Activated CD4-positive, alpha-beta memory T cell treated with anti-CD3 and anti-CD28 coated beads, Interleukin-2, amount 10 ng/mL, durations not matched to agents 7 days and 5 days (primary cell): ENCODE measurements around the gene WAS. TPM values are rescaled to one million over a fixed set of nuclear protein-coding genes. Genes with fewer than 3 reads are reported as not detected.
"Not testable (repeated sequence)": the region's sequence is repeated elsewhere in the genome, so short reads cannot be mapped to it uniquely, and the experiment has no call there.

Experiments used
- CTCF ChIA-PET: fragments of 350-600 bp; sonication (Branson Sonifier 250); formaldehyde crosslinking; loops from one replicate; lab custom pipeline; 2021; ENCODE audit warnings: antibody characterized with exemption, inconsistent platforms; lab: Charles Lee
- POLR2A ChIA-PET: fragments of 350-600 bp; sonication (Branson Sonifier 250); formaldehyde crosslinking; loops from one replicate; lab custom pipeline; 2021; ENCODE audit warnings: antibody characterized with exemption; lab: Charles Lee
- DNase-seq: peaks from one replicate; pipeline ENCODE4 v3.0.0-alpha.2; 2020
- H3K27ac Mint-ChIP-seq: one replicate; pipeline ENCODE4 v1.8.0; 2021; ENCODE audit warnings: mild to moderate bottlenecking, mixed read lengths
- H3K27me3 Mint-ChIP-seq: one replicate; pipeline ENCODE4 v1.8.0; 2021; ENCODE audit warnings: mixed read lengths
- H3K36me3 Mint-ChIP-seq: one replicate; pipeline ENCODE4 v1.8.0; 2021; ENCODE audit warnings: low read depth, mixed read lengths
- H3K4me1 Mint-ChIP-seq: one replicate; pipeline ENCODE4 v1.8.0; 2021; ENCODE audit warnings: mixed read lengths
- H3K4me3 Mint-ChIP-seq: one replicate; pipeline ENCODE4 v1.8.0; 2021; ENCODE audit warnings: mild to moderate bottlenecking, mixed read lengths
- H3K9me3 Mint-ChIP-seq: one replicate; pipeline ENCODE4 v1.8.0; 2021; ENCODE audit warnings: mixed read lengths
- total RNA-seq, 2 experiments: library from RNA; stranded (reverse); gene quantifications; one replicate each; pipeline ENCODE4 v1.2.3, GENCODE V29; 2021

The WAS gene
- total RNA-seq, 2 experiments from 2014 or later, result 156 to 157 TPM

DNA sequence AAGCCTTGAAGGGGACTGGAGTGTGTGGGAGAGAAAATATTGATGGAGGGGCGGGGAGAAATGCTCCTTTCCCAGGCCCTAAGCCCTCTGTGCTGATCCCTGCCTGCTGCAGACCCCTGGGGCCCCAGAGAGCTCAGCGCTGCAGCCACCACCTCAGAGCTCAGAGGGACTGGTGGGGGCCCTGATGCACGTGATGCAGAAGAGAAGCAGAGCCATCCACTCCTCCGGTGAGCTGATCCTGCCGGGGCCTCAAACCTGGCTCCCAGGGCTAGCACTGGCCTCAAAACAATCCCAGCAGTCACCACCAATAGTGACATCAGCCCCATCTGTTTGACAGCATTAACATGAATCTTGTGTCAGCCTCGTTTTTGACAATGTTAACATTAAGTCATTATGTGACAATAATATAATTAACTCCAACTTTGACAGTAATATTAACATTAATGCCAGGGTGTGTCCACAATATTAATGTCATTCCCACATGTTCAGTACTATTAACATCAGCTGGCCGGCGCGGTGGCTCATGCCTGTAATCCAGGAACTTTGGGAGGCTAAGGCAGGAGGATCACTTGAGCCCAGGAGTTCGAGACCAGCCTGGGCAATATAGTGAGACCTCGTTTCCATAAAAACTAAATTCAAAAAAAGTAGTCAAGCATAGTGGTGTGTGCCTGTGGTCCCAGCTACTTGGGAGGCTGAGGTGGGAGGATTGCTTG, 5.8 kb downstream of the WAS start:
- peaks cover 37% of the 10 kb centered on the region for H3K4me1 Mint-ChIP-seq
- H3K27ac Mint-ChIP-seq, result no peak overlapping the region
- ChIA-PET CTCF (no interaction called here), POLR2A (no interaction called here)
- no peak for DNase-seq
- H3K9me3 Mint-ChIP-seq, result no peaks in the 10 kb centered on the region
- H3K27me3 Mint-ChIP-seq, result no peaks in the 10 kb centered on the region
- H3K4me3 Mint-ChIP-seq, result no peak overlapping the region
- H3K36me3 Mint-ChIP-seq, result peaks cover 57% of the 10 kb centered on the region

DNA sequence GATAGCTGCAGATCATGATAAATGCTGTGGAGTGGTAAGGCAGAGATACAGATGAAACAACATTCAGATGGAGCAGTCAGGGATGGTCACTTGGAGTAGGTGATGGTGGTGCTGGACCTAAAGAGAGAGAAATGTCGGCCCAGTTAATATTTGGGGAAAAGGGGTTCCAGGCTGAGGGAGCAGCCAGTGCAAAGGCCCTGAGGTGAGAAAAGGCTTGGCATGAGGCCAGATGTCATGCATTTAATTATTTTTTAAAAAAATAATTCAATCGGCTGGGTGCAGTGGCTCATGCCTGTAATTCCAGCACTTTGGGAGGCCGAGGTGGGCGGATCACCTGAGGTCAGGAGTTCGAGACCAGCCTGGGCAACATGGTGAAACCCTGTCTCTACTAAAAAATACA, 8.1 kb downstream of the WAS start:
- H3K4me3 Mint-ChIP-seq, POLR2A ChIA-PET, H3K9me3 Mint-ChIP-seq, DNase-seq, H3K27ac Mint-ChIP-seq, H3K27me3 Mint-ChIP-seq, CTCF ChIA-PET: not testable (repeated sequence)
- H3K4me1 Mint-ChIP-seq, result peaks cover 30% of the 10 kb centered on the region
- peaks cover 35% of the 10 kb centered on the region for H3K36me3 Mint-ChIP-seq

DNA sequence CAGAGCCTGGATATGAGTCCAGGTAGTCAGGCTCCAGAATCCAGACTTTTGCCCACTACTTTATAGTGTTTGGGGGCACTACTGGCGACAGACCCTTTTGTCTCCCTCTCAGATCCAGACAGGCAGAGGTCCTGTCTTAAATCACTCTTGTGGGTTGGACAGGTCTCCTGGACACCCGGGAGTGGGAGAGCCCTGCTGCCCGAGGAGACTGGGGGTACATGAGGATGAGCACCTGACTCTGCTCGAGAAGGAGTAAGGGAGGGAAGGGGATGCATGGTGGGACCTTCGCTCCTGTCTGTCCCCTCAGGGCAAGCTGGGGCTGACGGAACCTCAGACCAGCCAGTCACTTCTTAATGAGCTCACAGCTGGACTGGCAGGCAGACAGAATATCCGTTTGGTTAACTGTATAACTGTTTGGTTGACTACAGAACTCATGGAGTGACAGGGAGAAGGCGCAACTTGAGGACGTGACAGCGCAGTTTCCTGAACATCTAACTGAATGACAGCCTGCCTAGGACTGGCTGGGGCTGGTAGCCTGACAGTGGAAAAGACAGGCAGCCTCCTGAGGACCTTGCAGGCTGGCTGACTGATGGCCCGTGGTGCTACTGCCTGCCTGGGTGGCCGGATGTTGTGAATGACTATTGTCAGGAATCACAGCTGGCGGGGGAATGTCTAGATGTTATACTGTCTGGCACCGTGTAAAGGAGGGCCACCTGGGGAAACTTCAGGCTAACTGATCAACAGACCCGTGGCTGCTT, 11.4 kb downstream of the WAS start:
- ChIA-PET CTCF (interaction anchor here (1.6 to 2.0 kb wide), 2 partner anchors 42 to 47 kb away, joined by 4 to 6 read pairs; no protein-coding TSS in a partner anchor), POLR2A (interaction anchor here (1.2 to 4.5 kb wide), 9 partner anchors 11 to 203 kb away, joined by 4 to 62 read pairs (median 23); partner anchors contain the start of genes HDAC6, PQBP1, RBM3 and TIMM17B)
- Mint-ChIP-seq H3K9me3 (no peaks in the 10 kb centered on the region), H3K4me3 (peak overlapping the region; percentile 90), H3K36me3 (peaks cover 32% of the 10 kb centered on the region), H3K27me3 (no peaks in the 10 kb centered on the region), H3K4me1 (peaks cover 42% of the 10 kb centered on the region), H3K27ac (peak overlapping the region; percentile 97)
- DNase-seq, result no peak

DNA sequence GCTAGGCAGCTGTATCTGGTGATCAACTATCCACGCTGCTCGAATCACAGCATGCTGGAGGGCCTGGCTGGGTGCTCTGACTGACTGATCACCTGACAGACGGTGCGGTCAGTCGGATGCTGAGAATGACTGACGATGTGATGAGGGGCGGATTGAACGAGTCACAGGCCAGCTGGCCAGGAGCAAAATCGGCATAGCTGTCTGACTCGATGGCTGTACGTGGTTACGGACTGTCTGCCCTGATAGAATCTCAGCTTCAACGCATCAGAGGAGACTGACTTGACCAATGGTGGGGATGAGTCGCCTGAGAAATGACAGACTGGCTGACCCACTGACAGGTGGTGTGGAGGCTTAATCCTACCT, 11.9 kb downstream of the WAS start:
- ChIA-PET CTCF (interaction anchor here (1.6 to 2.0 kb wide), 2 partner anchors 42 to 47 kb away, joined by 4 to 6 read pairs; no protein-coding TSS in a partner anchor), POLR2A (interaction anchor here (1.0 to 4.5 kb wide), 12 partner anchors 11 to 221 kb away, joined by 4 to 62 read pairs (median 8); partner anchors contain the start of genes HDAC6, PQBP1, RBM3 and TIMM17B)
- DNase-seq, result no peak

DNA sequence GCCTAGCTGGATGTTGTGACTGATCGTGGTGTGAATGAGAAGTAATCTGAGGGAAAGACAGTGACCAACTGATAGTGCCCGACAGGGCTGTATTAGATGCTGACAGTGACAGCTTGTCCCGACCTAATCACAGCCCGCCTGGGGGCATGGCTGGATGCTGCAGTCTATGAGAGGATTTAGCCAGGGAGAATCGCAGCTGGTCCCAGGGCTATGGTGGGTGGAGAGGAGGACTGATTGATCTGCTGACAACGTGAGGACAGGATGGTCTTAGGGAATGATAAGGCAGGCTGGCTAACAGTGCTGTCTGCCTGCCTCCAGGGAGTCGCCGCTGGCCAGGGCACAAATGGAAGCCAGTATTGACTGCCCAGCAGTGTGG, 12.3 kb downstream of the WAS start:
- Mint-ChIP-seq H3K4me3 (peak overlapping the region; percentile 90), H3K27ac (peak overlapping the region; percentile 97), H3K9me3 (no peaks in the 10 kb centered on the region), H3K36me3 (peaks cover 29% of the 10 kb centered on the region), H3K4me1 (peaks cover 47% of the 10 kb centered on the region), H3K27me3 (no peaks in the 10 kb centered on the region)
- POLR2A ChIA-PET, result interaction anchor here (1.0 to 4.5 kb wide), 13 partner anchors 10 to 221 kb away, joined by 4 to 62 read pairs (median 7); partner anchors contain the start of genes HDAC6, PQBP1, RBM3 and TIMM17B
- CTCF ChIA-PET, result interaction anchor here (0.6 to 2.0 kb wide), 3 partner anchors 41 to 261 kb away, joined by 3 to 6 read pairs (median 4); no protein-coding TSS in a partner anchor
- DNase-seq, result no peak

More for the DNA sequence above, 11.9 kb downstream of the WAS start:
- peaks cover 29% of the 10 kb centered on the region for H3K36me3 Mint-ChIP-seq
- H3K27ac Mint-ChIP-seq, result peak overlapping the region; percentile 97
- H3K27me3 Mint-ChIP-seq, result no peaks in the 10 kb centered on the region
- no peaks in the 10 kb centered on the region for H3K9me3 Mint-ChIP-seq
- H3K4me1 Mint-ChIP-seq, result peaks cover 43% of the 10 kb centered on the region
- H3K4me3 Mint-ChIP-seq, result peak overlapping the region; percentile 90

DNA sequence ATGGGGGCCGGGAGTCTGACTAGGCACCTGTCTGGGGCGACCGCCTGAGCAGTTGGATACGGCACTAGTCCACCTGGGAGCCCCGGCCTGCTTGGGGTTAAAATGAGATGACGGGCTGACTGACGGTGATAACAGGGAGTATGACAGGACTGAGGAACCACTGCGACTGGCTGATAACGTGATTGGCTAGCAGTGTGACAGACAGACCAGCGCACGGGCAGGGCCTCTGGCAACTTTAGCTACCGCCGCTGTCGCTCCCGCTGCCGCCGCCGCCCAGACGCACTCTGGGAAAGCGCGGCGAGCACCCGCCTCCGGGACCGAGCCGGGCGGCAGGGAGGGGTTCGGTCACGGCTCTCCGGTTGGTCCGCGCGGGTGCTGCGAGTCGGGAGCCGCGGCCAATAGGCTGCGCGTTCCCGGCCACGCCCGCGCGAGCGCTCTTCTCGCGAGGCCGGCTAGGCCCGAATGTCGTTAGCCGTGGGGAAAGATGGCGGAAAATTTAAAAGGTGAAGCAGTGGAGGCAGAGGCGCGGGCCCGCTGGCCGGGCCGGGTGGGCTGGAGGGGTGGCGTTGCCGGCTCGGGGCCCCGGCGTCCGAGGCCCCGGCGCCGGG, 12.8 kb downstream of the WAS start, which contains the start of gene SUV39H1:
TSS of gene SUV39H1 (plus strand) at position 434 of the 608 bp plus-strand sequence. CDS start at position 485, 51 bp downstream.
- Mint-ChIP-seq H3K36me3 (peaks cover 25% of the 10 kb centered on the region), H3K27ac (peak within 1 kb of the TSS; percentile 97), H3K9me3 (no peaks in the 10 kb centered on the region), H3K4me3 (peak within 1 kb of the TSS; percentile 90), H3K4me1 (peaks cover 49% of the 10 kb centered on the region), H3K27me3 (no peaks in the 10 kb centered on the region)
- peak; percentile 89 for DNase-seq
- POLR2A ChIA-PET, result interaction anchor here (0.9 to 4.5 kb wide), 14 partner anchors 10 to 222 kb away, joined by 3 to 62 read pairs (median 6); partner anchors contain the start of genes HDAC6, PQBP1, RBM3 and TIMM17B
- CTCF ChIA-PET, result interaction anchor here (0.6 to 2.0 kb wide), 3 partner anchors 41 to 260 kb away, joined by 3 to 6 read pairs (median 4); no protein-coding TSS in a partner anchor

DNA sequence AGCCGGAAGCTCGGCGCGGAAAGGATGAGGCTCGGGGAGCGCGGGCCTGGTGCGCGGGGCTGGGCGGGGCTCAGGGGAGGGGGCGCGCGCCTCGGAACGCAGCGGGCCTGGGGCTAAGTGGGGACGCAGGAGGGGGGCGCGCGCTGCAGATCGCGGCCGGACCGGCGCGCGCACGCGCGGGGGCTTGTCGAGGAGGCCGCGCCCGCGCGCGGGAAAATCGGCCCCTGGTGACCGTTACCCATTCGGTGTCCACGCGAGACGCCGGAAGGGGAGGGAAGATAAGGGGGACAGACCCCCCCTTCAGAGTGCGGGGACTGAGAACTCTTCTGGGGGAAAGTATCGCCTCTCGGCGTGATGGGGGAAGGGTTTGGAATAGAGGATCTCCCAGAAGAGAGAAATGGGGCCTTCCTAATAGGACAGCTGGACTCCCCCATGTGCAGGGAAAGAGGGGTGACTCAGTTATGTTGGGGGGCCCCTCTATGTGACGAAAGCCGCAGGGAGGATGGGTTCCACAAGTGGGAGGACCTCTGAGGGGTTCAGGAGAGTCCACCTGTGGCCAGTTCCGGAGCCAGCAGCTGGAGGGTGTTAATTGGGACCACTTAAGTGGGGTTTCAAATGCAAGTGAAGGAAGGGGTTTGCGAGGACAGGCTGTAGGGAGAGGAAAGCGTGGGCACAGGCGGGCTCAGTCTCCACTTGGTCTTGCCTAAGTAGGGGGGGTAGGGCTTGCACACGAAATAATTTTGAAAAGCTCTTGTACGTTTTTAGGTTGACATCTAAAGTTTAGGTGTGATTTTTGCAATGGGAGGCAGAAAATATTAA, 13.5 kb downstream of the WAS start:
- peak overlapping the region; percentile 90 for H3K4me3 Mint-ChIP-seq
- peak; percentile 59 for DNase-seq
- peaks cover 52% of the 10 kb centered on the region for H3K4me1 Mint-ChIP-seq
- H3K9me3 Mint-ChIP-seq, result no peaks in the 10 kb centered on the region
- H3K27me3 Mint-ChIP-seq, result no peaks in the 10 kb centered on the region
- CTCF ChIA-PET, result interaction anchor here (1.3 to 2.0 kb wide), 2 partner anchors 49 kb away, joined by 5 to 6 read pairs; no protein-coding TSS in a partner anchor
- H3K36me3 Mint-ChIP-seq, result peaks cover 24% of the 10 kb centered on the region
- H3K27ac Mint-ChIP-seq, result peak overlapping the region; percentile 85
- POLR2A ChIA-PET, result interaction anchor here (0.9 to 4.5 kb wide), 15 partner anchors 9 to 261 kb away, joined by 3 to 62 read pairs (median 5); partner anchors contain the start of genes HDAC6, PQBP1, RBM3 and TIMM17B

DNA sequence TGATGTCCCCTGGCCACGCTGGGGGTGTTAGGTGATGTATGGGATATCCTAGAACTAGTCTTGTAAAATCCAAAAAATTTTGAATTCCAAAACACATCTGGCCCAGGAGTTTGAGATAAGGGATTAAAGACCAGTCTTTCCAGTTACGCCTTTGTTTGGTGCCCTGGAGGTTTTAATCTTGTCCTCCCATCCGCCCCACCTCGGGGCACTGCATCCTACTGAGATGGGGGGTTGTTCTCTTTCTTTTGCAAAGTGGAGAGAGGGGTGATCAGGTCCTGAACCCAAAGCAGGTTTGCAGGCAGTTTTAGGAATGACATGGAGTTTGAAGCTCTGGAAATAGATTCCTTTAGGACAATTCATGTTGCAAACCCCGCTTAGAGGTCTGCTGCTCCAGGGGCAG, 14.7 kb downstream of the WAS start:
- H3K4me3 Mint-ChIP-seq, result peak overlapping the region; percentile 87
- H3K9me3 Mint-ChIP-seq, result no peaks in the 10 kb centered on the region
- H3K27ac Mint-ChIP-seq, result no peak overlapping the region
- no peaks in the 10 kb centered on the region for H3K27me3 Mint-ChIP-seq
- ChIA-PET POLR2A (interaction anchor here (1.0 to 4.5 kb wide), 9 partner anchors 14 to 260 kb away, joined by 3 to 62 read pairs (median 23); partner anchors contain the start of genes HDAC6 and WAS), CTCF (interaction anchor here (1.1 to 1.3 kb wide), 2 partner anchors 15 to 50 kb away, joined by 3 to 5 read pairs; no protein-coding TSS in a partner anchor)
- DNase-seq, result no peak
- H3K36me3 Mint-ChIP-seq, result peaks cover 35% of the 10 kb centered on the region
- H3K4me1 Mint-ChIP-seq, result peaks cover 61% of the 10 kb centered on the region

DNA sequence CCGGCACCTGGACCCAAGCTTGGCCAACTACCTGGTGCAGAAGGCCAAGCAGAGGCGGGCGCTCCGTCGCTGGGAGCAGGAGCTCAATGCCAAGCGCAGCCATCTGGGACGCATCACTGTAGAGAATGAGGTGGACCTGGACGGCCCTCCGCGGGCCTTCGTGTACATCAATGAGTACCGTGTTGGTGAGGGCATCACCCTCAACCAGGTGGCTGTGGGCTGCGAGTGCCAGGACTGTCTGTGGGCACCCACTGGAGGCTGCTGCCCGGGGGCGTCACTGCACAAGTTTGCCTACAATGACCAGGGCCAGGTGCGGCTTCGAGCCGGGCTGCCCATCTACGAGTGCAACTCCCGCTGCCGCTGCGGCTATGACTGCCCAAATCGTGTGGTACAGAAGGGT, 16.6 kb downstream of the WAS start:
- POLR2A ChIA-PET, result interaction anchor here (1.0 to 1.2 kb wide), 2 partner anchors 17 to 37 kb away, joined by 4 read pairs; partner anchors contain the start of gene WAS
- no peaks in the 10 kb centered on the region for H3K27me3 Mint-ChIP-seq
- H3K9me3 Mint-ChIP-seq, result no peaks in the 10 kb centered on the region
- DNase-seq, result no peak
- CTCF ChIA-PET, result no interaction called here
- H3K36me3 Mint-ChIP-seq, result peaks cover 49% of the 10 kb centered on the region
- H3K4me3 Mint-ChIP-seq, result no peak overlapping the region
- H3K27ac Mint-ChIP-seq, result no peak overlapping the region
- H3K4me1 Mint-ChIP-seq, result peaks cover 66% of the 10 kb centered on the region

DNA sequence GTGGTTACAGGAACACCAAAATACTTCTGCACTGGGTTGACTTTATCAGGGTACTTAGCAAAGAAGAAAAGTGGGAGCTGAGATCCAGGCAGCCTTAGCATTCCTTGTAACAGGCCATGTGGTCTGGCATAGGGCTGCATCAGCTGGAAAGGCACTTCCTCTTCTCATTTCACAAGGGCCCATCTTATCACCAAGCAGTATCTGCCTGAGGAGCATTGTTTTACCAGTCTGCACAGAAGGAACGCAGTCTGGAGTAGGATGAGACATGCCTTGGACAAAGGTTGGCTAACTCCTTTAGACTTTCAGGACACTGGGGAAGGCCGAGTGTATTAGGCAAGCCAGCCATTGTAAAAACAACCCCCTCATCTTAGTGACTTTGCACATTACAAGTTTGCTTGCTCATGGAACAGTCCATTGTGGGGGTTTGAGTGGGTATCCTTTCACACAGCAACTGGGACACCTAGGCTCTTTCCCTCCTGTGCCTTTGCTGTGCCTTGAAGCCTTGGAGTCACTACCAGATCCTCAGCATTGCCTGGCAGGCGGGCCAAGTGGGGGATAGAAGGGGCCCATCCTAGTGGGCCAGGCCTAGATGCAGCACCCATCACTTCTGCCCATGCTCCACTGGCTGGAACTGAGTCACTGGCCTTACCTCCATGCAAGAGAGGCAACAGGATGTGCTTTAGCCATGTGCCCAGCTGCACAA, 17.5 kb downstream of the WAS start:
- Mint-ChIP-seq H3K27ac (no peak overlapping the region), H3K9me3 (no peaks in the 10 kb centered on the region), H3K4me1 (peaks cover 57% of the 10 kb centered on the region), H3K4me3 (no peak overlapping the region), H3K36me3 (peaks cover 54% of the 10 kb centered on the region), H3K27me3 (no peaks in the 10 kb centered on the region)
- CTCF ChIA-PET, result no interaction called here
- POLR2A ChIA-PET, result interaction anchor here (1.0 kb wide), 1 partner anchor 36 kb away, joined by 4 read pairs; no protein-coding TSS in a partner anchor
- no peak for DNase-seq

DNA sequence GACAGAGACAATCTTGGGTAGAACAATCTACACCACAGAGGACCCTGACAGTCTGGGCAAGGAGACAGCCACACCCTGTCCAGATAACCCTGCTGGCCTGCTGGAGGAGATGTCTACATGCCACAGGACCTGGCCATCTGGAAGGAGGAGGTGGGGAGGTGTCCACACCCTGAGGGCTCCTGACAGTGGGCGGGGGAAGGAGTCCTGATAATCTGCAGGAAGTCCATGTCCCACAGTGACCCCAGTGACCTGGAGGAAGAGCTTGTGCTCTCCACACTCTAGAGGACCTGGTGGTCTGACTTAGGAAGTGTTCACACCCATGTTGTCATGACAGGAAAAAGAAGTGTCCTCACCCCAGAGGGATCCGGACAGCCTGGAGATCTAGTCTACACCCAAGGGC, 18.4 kb downstream of the WAS start:
- POLR2A ChIA-PET, result no interaction called here
- peaks cover 54% of the 10 kb centered on the region for H3K4me1 Mint-ChIP-seq
- H3K36me3 Mint-ChIP-seq, result peaks cover 60% of the 10 kb centered on the region
- no peak for DNase-seq
- no peak overlapping the region for H3K4me3 Mint-ChIP-seq
- H3K27me3 Mint-ChIP-seq, result no peaks in the 10 kb centered on the region
- CTCF ChIA-PET, result no interaction called here
- no peaks in the 10 kb centered on the region for H3K9me3 Mint-ChIP-seq
- H3K27ac Mint-ChIP-seq, result no peak overlapping the region
